Esophagus muscularis mucosa (tissue), 3 donors: Measurements from ENCODE around the gene CAMTA1.

Experiments
- CTCF ChIP-seq, 3 experiments: fragments of 200-600 bp in 2 of 3; fragments of 450-650 bp in 1 of 3; sonication (generic) in 2 of 3; IDR thresholded peaks; one replicate each; pipeline ENCODE4 v1.5.1; 2017 to 2019; ENCODE audit warnings: antibody characterized with exemption in 3 of 3, mild to moderate bottlenecking in 2 of 3, moderate library complexity in 1 of 3
- POLR2A ChIP-seq: fragments of 450-650 bp; IDR thresholded peaks from one replicate; pipeline ENCODE4 v1.6.1; 2017; ENCODE audit warnings: antibody characterized with exemption, moderate library complexity, mild to moderate bottlenecking, low read depth
- POLR2AphosphoS5 ChIP-seq, 2 donors: sonication (generic); formaldehyde crosslinking; IDR thresholded peaks; one replicate each; pipeline ENCODE4 v1.6.1; 2017; ENCODE audit warnings: antibody characterized with exemption in 2 of 2

DNA sequence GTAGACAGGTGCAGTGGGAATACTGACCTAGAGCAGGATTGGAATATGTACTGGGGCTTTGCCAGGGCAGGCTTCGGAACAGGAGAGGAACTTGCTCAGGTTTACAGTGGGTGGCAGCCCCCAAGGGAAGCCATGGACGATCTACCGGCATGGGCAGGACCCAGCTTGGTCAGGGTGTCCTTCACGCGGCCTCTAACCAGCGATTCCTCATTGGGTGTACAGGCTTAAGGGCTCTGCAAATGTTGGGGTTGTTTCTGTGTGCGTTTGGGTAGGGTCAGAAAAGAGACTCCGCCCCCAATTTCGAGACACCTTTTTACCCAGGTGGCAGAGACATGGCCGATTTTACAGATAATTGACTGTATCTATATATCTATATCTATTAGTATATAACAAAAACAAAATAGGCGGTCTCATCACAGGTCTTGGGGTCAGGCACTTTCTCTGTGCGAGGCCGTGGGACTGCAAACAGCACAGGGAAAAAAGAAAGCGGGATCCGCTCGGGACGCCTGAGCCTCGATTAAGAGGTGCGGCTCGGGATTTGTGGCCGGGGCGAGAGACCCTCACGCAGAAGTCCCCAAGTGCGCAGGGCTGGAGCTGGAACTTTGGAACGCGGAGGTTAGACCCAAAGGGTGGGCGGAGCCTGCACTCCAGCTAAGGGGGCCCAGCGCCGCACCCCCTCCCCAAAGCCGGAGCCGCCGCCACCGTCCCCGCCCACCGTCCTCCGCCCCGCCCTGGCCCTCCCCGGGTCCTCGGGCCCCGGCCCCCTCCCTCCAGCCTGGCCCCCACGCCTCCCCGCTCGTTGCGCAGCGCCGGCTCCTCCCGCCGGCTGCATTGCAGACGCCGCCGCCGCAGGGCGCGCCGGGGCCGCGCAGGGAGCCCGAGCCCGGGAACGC, 918.3 kb downstream of the CAMTA1 start:
- TF ChIP-seq POLR2A (no peak), CTCF (IDR thresholded peaks at IDR 0.05) (no peak), POLR2AphosphoS5 (IDR thresholded peaks at IDR 0.05) (no peak)
